Osteocyte (in vitro differentiated cells): ENCODE data around the gene CACNG8. TPM values are rescaled to one million over a fixed set of nuclear protein-coding genes. Genes with fewer than 3 reads are reported as not detected.
"Not testable (repeated sequence)": the region's sequence is repeated elsewhere in the genome, so short reads cannot be mapped to it uniquely, and the experiment has no call there.

Source experiments
- DNase-seq: peaks from one replicate; pipeline ENCODE4 v3.0.0; 2021; ENCODE audit warnings: mixed read lengths; ENCODE audit not compliant: unreplicated experiment; ENCODE audit errors: extremely low spot score
- H3K27ac Mint-ChIP-seq: one replicate; pipeline ENCODE4 v1.8.0; 2021; ENCODE audit warnings: mild to moderate bottlenecking, mixed read lengths; ENCODE audit not compliant: unreplicated experiment
- H3K27me3 Mint-ChIP-seq: one replicate; pipeline ENCODE4 v1.8.0; 2021; ENCODE audit warnings: mixed read lengths; ENCODE audit not compliant: unreplicated experiment
- H3K36me3 Mint-ChIP-seq: one replicate; pipeline ENCODE4 v1.8.0; 2021; ENCODE audit warnings: mixed read lengths; ENCODE audit not compliant: unreplicated experiment
- H3K4me1 Mint-ChIP-seq: one replicate; pipeline ENCODE4 v1.8.0; 2021; ENCODE audit warnings: mixed read lengths; ENCODE audit not compliant: unreplicated experiment
- H3K4me3 Mint-ChIP-seq: one replicate; pipeline ENCODE4 v1.8.0; 2021; ENCODE audit warnings: mild to moderate bottlenecking, moderate library complexity, mixed read lengths; ENCODE audit not compliant: unreplicated experiment
- H3K9me3 Mint-ChIP-seq: one replicate; pipeline ENCODE4 v1.8.0; 2021; ENCODE audit warnings: mixed read lengths; ENCODE audit not compliant: unreplicated experiment
- CTCF ChIP-seq: fragments of 200-600 bp; sonication (generic); IDR thresholded peaks from 2 replicates; pipeline ENCODE4 v1.5.0; 2021; ENCODE audit warnings: antibody characterized with exemption, mild to moderate bottlenecking, moderate library complexity
- total RNA-seq: library from RNA; stranded (reverse); gene quantifications from 2 replicates; pipeline ENCODE4 v1.2.1, GENCODE V29; 2021

CACNG8 gene
- total RNA-seq, 1 donor from 2014 or later = not detected

- Mint-ChIP-seq H3K36me3 (no peaks in the 10 kb centered on the region), H3K4me3 (no peak overlapping the region), H3K4me1 (no peaks in the 10 kb centered on the region), H3K9me3 (no peaks in the 10 kb centered on the region), H3K27ac (no peak overlapping the region), H3K27me3 (no peaks in the 10 kb centered on the region)
- DNase-seq = no peak
- no peak for TF ChIP-seq CTCF
Measured at GRCh38 chr19:54035215-54036178, 72.8 kb downstream of the CACNG8 start.

- H3K4me1 Mint-ChIP-seq, H3K4me3 Mint-ChIP-seq, DNase-seq, H3K36me3 Mint-ChIP-seq, H3K9me3 Mint-ChIP-seq, H3K27ac Mint-ChIP-seq, H3K27me3 Mint-ChIP-seq: not testable (repeated sequence)
Measured at GRCh38 chr19:54036542-54036941, 73.8 kb downstream of the CACNG8 start.

Other genes starting within 250 kb of the CACNG8 start
- gene NLRP12, start 138.6 kb upstream of the CACNG8 start, total RNA-seq = not detected in 2 replicates
- gene MYADM, start 95.1 kb upstream of the CACNG8 start, total RNA-seq = 136 and 165 TPM in 2 replicates
- 0.21 and 0.30 TPM in 2 replicates for gene PRKCG, start 80.7 kb upstream of the CACNG8 start, total RNA-seq
- gene CACNG7, start 53.7 kb upstream of the CACNG8 start, total RNA-seq = not detected in 2 replicates
- gene CACNG6, start 28.7 kb downstream of the CACNG8 start, total RNA-seq = not detected in 2 replicates
- not detected in 2 replicates for gene VSTM1, start 101.0 kb downstream of the CACNG8 start, total RNA-seq
- not detected in 2 replicates for gene TARM1, start 118.4 kb downstream of the CACNG8 start, total RNA-seq
- gene OSCAR, start 137.9 kb downstream of the CACNG8 start, total RNA-seq = 0.32 and 0.47 TPM in 2 replicates
- gene NDUFA3, start 139.9 kb downstream of the CACNG8 start, total RNA-seq = 114 and 132 TPM in 2 replicates
- 28.1 and 29.4 TPM in 2 replicates for gene TFPT, start 152.7 kb downstream of the CACNG8 start, total RNA-seq
- gene PRPF31, start 152.8 kb downstream of the CACNG8 start, total RNA-seq = 68.4 and 68.9 TPM in 2 replicates
- 47.1 and 50.5 TPM in 2 replicates for gene CNOT3, start 174.8 kb downstream of the CACNG8 start, total RNA-seq
- 5.6 and 7.1 TPM in 2 replicates for gene LENG1, start 196.8 kb downstream of the CACNG8 start, total RNA-seq
- 2.0 and 2.7 TPM in 2 replicates for gene TMC4, start 210.2 kb downstream of the CACNG8 start, total RNA-seq
- 81.8 and 85.2 TPM in 2 replicates for gene MBOAT7, start 226.6 kb downstream of the CACNG8 start, total RNA-seq
- 51.1 and 53.7 TPM in 2 replicates for gene TSEN34, start 228.4 kb downstream of the CACNG8 start, total RNA-seq
- gene RPS9, start 237.9 kb downstream of the CACNG8 start, total RNA-seq = 1,011 TPM in 2 replicates